GM18861 (cell line): ENCODE data around the gene GPR152.
A peak's percentile ranks its signal among the peaks of the same experiment; 100 is the strongest.
"Not testable (repeated sequence)": the region's sequence is repeated elsewhere in the genome, so short reads cannot be mapped to it uniquely, and the experiment has no call there.

Experiments
- ATAC-seq: cut with Tn5 transposase; IDR thresholded peaks from one replicate; pipeline ENCODE4 v1.9.1; 2021; ENCODE audit not compliant: unreplicated experiment

The GPR152 gene

DNA sequence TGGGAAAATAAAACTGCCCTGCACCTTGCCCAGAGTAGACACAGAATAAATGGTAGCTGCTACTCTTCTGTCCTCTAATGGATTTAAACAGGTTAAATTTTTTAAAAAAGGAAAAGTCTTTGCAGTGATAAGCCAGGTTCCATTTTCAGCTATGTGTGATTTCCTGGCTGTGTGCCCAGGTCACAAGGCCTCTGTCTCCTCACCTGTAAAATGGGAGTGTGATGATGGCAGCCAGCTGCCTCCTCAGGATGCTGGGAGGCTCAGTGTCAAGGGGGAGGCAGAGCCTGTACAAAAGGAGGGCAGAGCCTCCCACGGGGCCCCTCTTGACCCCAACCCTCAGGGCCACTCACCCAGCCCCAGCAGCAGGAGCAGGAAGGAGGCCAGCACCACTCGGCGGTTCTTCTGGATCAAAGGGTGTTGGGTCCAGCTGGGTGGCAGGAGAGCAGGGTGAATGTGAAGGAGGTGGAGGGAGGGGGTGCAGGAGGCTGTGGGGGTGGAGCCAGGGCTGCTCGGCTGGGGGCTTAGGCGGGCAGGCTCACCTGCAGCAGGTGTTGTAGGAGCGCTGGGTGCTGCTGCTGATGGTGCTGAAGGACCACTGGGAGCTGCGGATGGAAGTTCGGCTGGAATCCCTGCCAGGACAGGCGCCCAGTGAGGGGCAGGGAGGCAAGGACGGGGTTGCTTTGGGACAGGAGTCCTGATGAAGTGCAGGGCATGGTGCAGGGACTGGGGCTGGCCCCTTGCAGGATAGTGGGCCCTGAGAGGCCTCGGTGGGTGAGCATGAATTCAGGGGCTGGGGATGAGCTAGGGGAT, 14.6 kb upstream of the GPR152 start:
- no peak for ATAC-seq

DNA sequence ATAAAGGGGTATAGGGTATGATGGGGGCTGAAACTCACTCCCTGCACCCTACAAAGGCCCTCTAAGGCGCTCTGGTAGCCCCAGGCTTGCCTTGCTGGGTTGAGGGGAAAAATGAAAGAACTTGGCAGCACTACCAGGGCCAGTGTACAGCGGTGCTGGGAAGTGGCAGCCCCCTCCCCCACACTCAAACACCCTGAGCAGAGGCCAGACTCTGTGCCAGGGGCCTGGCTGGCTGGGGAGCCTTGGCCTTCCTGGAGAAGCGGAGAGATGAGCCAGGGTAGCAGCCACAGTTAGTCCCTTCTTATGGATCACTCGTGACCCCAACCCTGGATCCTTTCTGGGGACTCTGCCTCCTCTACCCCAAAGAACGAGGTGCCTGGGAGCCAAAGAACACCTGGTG, 13.8 kb upstream of the GPR152 start:
- no peak for ATAC-seq

DNA sequence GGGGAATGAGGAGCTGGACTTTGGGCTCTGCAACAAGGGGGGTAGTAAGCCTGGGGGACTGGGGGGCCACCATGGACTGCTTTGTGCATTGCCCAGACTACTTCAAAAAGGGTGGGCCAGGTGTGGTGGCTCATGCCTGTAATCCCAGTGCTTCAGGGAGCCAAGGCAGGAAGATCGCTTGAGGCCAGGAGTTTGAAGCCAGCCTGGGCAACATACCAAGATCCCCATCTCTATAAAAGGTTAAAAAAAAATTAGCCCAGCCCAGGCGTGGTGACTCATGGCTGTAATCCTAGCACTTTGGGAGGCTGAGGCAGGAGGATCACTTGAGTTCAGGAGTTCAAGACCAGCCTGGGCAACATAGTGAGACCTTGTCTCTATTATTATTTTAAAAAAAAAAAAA, 13.0 kb upstream of the GPR152 start:
- not testable (repeated sequence) for ATAC-seq

DNA sequence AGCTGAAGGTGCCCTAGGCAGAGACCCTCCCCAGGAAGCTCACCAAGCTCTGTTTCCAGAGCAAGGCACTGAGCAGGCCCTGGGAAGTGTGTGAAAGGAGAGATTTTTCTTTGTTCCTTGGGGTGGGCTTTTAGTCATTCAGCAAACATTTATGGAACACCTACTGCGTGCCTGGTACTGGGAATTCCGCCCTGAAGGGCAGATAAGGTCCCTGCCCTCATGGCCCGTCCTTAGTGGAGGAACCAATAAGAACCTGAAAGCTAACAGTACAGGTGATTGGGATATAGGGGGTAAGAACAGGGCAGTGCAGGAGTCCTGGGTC, 12.6 kb upstream of the GPR152 start:
- ATAC-seq: no peak

DNA sequence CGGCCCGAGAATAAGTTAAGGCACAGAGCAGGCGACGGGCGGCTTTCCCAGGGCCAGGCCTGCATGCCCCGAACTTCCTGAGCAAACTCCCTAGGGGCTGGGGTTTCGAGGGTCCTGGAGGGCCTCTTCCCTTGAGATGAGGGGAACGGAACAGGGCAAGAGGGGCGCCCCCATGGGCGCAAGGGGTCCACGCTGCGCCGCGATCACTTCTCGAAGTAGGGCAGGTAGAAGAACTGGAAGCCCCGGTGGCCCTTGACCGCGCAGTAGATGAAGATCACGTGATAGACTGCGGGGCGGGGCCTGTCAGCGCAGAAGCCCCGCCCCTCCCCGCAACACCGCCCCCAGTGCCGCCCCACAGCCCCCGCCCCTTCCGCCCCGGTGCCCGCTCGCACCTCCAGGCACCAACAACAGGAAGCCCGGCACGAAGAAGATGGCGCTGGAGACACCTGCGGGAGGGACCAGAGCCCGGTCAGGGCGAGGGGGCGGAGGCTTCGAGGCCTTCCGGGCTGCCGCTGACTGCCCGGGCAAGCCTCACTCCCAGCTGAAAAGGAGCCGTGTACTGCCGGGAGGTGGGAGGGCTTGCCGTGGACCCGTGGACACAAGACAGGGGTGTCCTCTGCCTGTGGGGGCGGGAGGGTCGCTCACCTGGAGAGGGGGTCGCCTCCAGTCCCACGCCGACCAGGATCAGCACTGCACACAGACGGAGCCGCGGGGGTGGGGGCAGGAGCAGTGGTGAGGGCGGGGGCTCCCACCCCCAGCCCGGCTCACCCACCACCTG, 12.1 kb upstream of the GPR152 start:
- peak; percentile 39 for ATAC-seq

DNA sequence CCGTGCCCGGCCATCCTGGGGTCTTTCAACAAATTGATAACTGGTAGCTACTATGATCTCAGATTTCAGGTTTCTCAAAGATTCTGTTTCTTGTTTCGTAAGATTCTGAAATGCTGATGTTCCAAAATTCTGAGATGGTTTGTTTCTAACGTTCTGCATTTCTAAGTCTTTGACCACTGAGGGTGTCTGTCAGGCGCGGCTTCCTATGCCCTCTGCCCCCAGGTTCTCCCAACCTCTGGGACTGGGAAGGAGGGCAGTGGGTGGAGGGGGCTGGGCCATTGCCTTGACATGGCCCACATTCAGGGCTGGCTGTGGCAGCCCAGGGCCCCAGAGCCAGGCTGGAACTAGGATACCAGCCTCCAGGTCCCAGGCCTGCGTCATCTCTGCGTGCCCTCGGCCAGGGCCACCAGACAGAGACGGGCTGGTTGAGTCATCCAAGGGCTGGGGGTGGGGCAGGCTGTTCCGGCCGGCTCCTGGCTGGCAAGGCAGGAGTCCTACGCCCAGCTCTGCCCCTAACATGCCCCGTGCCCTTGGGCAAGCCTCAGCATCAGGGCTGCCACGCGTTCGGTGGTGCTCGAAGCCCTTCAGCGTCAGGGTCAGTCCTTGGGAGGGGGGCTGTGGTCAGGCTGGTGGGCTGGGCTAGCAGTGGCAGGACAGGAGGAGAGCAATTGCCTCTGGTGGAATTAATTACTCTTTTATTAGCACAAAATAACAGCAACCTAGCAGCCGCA, 11.3 kb upstream of the GPR152 start:
- no peak for ATAC-seq

DNA sequence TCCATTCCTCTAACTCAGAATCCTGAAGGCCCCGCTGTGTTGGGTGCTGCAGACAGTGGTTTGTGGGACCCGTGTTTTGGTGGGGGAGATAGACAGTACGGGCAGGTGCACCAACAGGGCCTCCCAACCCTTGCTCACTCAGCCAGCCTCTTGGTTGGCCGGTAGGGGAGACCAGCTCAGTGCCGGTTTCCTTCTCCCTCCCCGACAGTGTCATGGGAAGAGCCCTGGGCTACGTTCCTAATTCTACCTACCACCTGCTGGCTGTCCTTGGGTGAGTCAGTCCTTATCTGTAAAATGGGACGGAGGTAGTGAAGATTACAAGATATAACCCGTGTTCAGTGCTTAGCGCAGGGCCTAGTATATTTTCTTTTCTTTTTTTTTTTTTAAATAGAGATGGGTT, 10.7 kb upstream of the GPR152 start:
- no peak for ATAC-seq

DNA sequence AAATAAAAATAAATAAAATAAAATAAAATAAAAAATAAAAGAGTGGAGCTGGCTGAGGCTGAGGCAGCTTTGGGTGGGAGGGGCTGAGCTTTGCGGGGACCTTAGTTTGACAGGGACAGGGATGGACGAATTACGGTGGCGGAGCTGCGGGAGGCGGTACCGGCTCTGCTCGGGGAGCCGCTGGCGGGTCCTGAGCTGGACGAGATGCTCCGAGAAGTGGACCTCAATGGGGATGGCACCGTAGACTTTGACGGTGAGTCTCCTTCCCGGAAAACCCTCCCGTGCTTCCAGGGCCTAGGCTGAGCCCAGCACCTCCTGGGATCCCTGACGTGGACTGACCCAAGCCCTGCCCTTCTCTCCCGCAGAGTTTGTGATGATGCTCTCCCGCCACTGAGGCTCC, 5.7 kb upstream of the GPR152 start:
- ATAC-seq: no peak

DNA sequence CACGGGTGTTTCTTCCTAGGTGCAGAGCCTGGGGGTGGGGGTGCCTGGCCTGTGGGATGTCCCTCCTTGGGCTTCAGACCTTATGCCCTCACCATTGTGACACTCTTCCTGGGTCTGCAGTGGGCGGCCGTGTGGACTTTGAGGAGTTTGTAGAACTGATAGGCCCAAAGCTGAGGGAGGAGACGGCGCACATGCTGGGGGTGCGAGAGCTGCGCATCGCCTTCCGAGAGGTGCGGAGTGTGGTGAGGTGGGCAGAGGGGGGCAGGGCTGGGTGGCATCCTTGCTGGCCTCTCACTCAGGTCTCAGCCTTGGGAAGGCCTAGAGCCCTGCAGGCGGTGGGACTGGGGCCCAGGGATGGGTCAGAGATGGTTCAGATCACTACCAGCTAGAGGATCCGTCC, 4.9 kb upstream of the GPR152 start:
- no peak for ATAC-seq

DNA sequence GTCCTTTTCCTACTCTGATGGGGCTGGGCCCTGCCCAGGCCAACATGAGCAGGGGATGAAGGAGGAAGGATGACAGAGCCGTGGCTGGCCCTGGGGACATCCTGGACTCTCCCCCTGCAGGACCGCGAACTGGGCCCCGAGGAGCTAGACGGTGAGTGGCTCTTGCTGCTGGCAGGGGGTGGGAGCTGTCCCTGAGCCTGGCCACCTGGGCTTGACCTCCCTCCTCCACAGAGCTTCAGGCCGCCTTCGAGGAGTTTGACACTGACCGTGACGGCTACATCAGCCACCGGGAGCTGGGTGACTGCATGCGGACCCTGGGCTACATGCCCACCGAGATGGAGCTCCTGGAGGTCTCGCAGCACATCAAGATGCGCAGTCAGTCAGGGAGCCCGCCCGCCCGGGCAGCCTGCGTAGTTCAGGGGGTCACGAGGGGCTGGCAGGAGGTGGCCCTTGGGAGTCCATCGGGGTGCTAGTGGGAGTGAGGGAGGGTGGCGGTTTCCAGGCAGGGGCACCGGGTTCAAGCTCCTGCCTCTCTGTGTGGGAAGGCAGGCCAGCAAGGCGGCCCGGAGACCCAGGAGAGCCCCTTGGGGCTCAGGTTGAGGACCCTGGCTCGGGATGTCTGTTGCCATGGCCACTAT, 3.7 kb upstream of the GPR152 start:
- ATAC-seq: no peak

DNA sequence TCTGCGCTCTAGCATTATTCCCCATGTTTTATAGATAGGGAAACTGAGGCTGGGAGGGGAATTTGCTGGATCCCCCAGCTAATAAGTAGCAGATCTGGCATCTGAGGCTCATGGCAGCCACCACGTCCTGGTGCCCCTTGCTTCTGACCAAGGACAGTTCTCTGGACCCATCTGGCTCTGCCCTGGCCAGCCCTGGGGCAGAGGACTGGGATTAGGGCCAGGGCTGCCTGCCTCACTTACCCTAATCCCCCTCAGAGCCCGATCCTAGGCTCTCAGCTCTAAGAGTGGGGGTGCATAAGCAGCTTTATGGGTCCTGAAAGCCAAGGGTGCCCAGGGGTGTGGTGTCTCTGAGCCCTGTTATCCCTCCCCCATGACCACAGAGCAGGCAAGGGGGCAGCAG, 2.5 kb upstream of the GPR152 start, which contains the start of gene CABP4:
TSS of gene CABP4 (plus strand) at position 301 of the 400 bp plus-strand sequence. CDS start at position 371, 70 bp downstream.
- no peak for ATAC-seq

DNA sequence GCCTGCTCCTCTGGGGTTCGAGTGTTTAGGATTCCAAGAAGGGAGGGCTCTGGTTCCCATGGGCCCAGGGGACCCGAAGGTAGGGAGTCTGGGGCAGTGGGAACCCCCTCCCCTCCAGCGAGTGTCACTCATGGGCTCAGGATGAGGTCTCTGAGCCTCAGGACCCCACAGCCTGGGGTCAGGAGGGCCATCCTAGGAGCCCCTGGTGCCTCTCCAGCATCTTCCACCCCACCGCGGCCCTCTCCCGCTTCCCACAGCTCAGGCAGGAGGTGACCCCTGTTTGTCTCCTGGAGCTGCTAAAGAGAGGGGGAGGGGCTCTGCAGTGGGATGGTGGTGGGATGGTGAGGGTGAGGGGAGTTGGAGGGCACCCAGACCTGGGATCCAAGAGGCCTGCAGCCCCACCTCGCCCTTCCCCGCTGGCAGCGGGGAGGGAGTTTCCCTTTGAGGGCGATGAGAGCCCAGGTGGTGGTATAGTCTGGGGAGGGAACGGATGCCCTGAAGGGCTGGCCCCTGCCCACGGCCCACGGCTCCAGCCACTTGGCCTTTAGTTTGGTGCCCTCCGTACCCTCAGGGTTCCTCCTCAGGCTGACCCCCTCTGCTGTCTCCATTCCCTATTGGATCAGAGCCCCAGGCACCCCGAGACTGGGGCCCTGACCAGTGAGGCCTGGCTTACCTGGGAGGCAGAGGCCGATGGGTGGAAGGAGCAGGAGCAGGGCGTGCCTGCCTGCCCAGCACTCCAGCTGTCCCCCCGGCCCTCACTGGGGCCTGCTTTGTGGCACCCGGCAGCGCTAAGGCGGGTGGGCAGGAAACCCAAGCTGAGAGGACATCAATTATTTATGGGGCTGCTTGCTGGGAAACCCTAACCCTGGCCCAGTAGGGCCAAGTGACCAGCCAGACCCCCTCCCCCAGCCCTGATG, 1.5 kb upstream of the GPR152 start:
- ATAC-seq: no peak

DNA sequence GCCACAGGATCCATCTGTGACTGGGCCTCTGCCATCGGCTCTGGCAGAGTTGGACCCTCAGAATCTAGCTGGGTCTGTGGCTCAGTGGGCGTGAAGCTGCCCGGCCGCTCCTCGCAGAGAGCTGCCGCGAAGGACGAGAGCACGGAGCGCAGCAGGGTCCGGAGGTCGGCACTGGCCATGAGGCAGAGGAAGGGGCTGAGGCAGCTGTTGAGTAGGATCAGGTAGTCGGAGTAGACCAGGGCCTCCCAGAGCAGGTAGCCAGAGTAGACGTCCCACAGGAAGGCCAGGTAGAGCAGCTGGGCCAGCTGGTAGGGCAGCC, 912 bp downstream of the GPR152 start:
- no peak for ATAC-seq

DNA sequence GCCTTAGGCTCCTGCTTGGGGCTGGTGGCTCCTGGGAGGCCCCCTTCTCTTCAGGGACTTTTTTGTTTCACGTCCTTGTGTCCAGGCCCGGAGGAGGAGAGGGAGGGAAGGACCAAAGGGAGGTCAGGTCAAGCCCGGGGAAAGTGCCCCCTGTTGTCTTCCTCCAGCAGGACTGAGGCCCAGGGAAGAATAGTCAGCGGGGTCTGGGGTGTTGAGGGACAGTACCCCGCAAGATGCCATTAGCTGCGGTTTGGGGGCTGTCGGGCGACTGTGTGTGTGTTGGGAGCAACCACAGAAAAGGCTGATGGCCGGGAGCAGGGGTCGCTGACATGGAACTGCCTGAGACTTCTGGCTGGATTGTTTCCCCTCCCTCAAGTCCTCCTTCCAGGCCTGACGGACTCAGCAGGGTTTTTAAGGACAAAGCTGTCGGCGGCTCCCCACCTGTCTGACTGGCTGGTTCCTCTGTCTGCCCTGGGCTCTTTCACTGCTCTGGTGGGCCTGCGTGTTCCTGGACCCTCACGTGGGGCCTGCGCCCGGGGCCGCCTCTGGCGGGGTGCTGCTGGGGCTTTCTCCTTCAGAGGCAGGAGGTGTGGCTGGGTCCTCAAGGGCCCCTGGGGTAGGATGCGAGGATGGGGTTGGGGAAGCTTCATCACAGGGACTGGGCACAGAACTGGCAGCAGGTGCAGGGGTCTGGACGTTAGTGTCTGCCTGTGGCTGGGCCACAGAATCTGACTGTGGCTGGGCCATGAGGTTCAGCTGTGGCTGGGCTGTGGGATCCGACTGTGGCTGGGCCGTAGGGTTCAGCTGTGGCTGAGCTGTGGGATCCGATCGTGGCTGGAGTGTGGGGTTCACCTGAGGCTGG, 1.5 kb downstream of the GPR152 start:
- ATAC-seq: no peak

DNA sequence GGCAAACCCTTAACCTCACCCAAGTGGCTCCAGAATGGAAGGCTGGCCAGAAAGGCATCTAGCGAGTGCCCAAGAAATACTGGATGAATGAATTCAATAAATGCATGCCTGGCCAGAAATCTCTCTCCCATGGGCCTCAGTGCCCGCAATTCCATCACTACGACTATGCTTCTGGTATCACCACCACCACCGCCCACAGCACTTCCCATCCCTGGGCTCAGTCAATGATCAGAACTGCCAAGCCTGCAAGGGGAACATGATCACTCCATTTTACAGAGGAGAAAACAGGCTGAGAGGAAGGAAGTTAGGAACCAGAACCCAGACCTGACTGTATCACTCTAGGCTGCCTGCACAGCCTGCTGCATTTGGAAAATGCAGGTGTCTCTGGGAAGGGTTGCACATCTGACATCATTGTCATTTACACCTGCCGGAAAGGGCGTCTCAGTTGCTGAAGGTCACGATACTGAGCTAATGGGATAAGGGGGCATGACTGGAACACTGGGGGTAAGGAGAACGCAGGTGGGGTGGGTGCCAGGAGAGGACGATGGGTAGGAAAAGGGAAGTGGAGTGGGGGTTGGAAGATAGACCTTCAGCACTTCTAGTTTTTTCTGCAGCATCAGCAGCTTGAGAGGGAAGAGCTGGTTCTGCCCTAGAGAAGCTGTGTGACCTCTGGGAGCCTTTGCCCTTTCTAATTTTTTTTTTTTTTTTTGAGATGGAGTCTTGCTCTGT, 3.2 kb downstream of the GPR152 start:
- no peak for ATAC-seq

DNA sequence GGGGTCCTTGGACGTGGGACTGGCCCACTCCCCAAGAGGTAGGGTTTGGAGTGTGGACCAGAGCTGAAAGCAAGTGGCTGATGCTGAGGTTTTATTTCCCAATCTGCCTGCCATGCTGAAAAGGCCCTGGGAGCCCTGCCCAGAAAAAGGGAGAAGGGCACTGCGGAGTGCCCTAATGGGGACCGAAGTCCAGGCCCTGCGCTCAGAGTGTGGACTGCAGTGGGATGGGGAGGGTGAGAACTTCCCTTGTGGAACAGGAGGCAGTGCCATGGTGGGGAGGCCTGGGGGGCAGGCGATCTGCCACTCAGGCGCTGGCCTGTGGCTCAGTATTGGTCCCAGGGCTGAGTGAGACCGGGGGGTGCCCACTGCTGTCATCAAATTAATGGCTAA, 4.3 kb downstream of the GPR152 start:
- ATAC-seq: no peak

DNA sequence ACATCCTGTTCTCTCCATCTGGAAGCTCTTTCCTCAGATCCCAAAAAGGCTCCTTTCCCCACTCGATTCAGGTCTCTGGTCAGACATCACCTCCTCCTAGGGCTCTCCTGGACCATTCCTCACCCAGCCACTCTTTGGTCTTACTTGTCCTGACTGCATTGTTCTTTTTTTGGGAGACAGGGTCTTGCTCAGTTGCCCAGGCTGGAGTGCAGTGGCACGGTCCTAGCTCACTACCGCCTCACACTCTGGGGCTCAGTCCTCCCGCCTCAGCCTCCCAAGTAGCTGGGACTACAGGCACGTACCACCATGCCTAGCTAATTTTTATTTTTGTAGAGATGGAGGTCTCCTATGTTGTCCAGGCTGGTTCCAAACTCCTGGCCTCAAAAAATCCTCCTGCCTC, 7.0 kb downstream of the GPR152 start:
- no peak for ATAC-seq

DNA sequence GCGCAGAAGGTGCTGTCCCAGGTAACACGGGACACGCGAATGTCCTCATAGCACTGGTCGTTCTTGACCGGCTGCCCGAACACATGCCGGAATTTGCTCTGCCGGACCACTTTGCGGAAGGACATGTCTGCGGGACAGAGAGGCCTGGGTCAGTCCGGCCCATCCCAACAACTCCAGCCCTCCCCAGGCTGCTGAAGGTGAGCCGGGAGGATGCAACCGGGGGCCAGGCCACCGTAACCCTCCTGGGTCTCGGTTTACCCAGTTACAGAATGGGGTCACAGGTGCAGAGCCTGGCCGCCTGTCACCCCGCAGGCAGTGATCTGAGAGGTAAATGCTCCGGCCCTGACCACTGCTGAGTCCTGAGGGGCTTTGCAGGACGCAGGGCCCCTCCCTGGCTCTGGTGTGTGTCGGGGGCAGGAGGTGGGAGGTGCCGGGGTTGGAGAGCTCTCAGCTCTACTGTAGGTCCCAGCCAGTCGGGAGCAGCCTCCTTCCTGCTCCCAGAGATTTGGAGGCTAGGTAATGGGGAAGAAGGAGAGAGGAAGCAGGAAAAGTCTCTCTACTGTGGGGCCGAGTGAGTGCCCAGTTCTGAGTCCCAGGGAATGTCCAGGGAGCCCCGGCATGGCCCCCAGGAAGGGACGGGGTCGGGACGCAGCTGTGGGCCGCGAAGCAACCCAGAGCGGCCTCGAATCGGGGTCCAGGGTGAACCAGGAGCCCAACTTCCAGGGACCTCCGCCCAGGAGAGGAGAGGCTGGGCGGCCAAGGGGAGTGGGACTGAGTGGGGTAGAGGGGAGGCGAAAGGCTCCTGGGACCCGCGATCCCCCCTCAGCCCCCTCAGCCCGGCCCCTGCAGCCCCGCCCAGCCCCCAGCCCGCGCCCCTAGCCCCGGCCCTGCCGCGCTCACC, 9.8 kb downstream of the GPR152 start:
- ATAC-seq: no peak
